CD4-positive, alpha-beta T cell (primary cell): ENCODE data around the gene KANSL1. TPM values are rescaled to one million over a fixed set of nuclear protein-coding genes. Genes with fewer than 3 reads are reported as not detected.

ENCODE experiments used
- ATAC-seq: fragments of 200-7000 bp; cut with Tn5 transposase; one replicate; pipeline ENCODE4 v1.10.0; 2022; ENCODE audit warnings: mild to moderate bottlenecking; ENCODE audit not compliant: poor library complexity
- CTCF ChIA-PET: fragments of 350-600 bp; sonication (Branson Sonifier 250); formaldehyde crosslinking; loops from one replicate; lab custom pipeline; 2021; ENCODE audit warnings: antibody characterized with exemption, inconsistent platforms; lab: Charles Lee
- POLR2A ChIA-PET: fragments of 350-600 bp; sonication (Branson Sonifier 250); formaldehyde crosslinking; loops from one replicate; lab custom pipeline; 2021; ENCODE audit warnings: antibody characterized with exemption, inconsistent platforms; lab: Charles Lee
- DNase-seq, 14 experiments: peaks; one replicate each; pipeline ENCODE4 v3.0.0-alpha.2; 2013 to 2020; ENCODE audit warnings: mixed read lengths in 2 of 14
- H3K27ac ChIP-seq, 2 donors: one replicate each; pipeline versions ENCODE4 v1.5.1 to v1.7.0; 2013; ENCODE audit warnings: low read length in 2 of 2, low read depth in 1 of 2, mild to moderate bottlenecking in 1 of 2
- H3K27me3 ChIP-seq, 2 experiments: 1 replicate in 1 of 2; 2 replicates in 1 of 2; pipeline versions ENCODE4 v1.6.1 to v1.7.0; 2013; ENCODE audit warnings: low read length in 2 of 2, control low read depth in 1 of 2, mild to moderate bottlenecking in 1 of 2, moderate library complexity in 1 of 2; ENCODE audit not compliant: insufficient read depth in 2 of 2, control insufficient read depth in 1 of 2
- H3K36me3 ChIP-seq: one replicate; pipeline ENCODE4 v1.6.1; 2013; ENCODE audit warnings: low read length, control low read depth; ENCODE audit not compliant: insufficient read depth
- H3K4me1 ChIP-seq: one replicate; pipeline ENCODE4 v1.6.1; 2013; ENCODE audit warnings: low read length, control low read depth; ENCODE audit not compliant: insufficient read depth
- H3K4me3 ChIP-seq: one replicate; pipeline ENCODE4 v1.5.1; 2013; ENCODE audit warnings: mild to moderate bottlenecking, low read length, moderate library complexity
- H3K9me3 ChIP-seq, 2 experiments: 1 replicate in 1 of 2; 2 replicates in 1 of 2; pipeline versions ENCODE4 v1.6.1 to v1.7.0; 2013; ENCODE audit warnings: low read length in 2 of 2, mild to moderate bottlenecking in 2 of 2, control low read depth in 1 of 2, moderate library complexity in 1 of 2; ENCODE audit not compliant: control insufficient read depth in 1 of 2, insufficient read depth in 1 of 2
- H3K27ac Mint-ChIP-seq: one replicate; pipeline ENCODE4 v1.8.0; 2020; ENCODE audit warnings: mixed read lengths
- H3K27me3 Mint-ChIP-seq: one replicate; pipeline ENCODE4 v1.8.0; 2021; ENCODE audit warnings: mixed read lengths
- H3K36me3 Mint-ChIP-seq: one replicate; pipeline ENCODE4 v1.8.0; 2021; ENCODE audit warnings: low read depth, mixed read lengths
- H3K4me1 Mint-ChIP-seq: one replicate; pipeline ENCODE4 v1.8.0; 2021; ENCODE audit warnings: low read depth, mixed read lengths
- H3K4me3 Mint-ChIP-seq: one replicate; pipeline ENCODE4 v1.8.0; 2020; ENCODE audit warnings: mild to moderate bottlenecking, mixed read lengths
- H3K9me3 Mint-ChIP-seq: one replicate; pipeline ENCODE4 v1.8.0; 2020; ENCODE audit warnings: mixed read lengths
- intact Hi-C, 2 experiments: fragments of 100-400 bp; cut with DNase I in 1 of 2; cut with micrococcal nuclease in 1 of 2; formaldehyde crosslinking; loops; one replicate each; pipeline versions ENCODE4 v1.15.1 to v1.9.0; 2023 to 2025; cut with DNase I, micrococcal nuclease
- total RNA-seq, 174 experiments: library from RNA in 2 of 174; stranded (reverse) in 2 of 174; gene quantifications; one replicate each; pipeline ENCODE4 v1.2.3 and lab custom pipeline; 2021 to 2026
- TF ChIP-seq, protein P1 (sequence below): fragments of 200-600 bp; IDR thresholded peaks from one replicate; pipeline ENCODE4 v1.8.0; 2022; ENCODE audit warnings: antibody characterized with exemption, mild to moderate bottlenecking

The KANSL1 gene
- total RNA-seq, 2 experiments from 2014 or later = 122 to 125 TPM

DNA sequence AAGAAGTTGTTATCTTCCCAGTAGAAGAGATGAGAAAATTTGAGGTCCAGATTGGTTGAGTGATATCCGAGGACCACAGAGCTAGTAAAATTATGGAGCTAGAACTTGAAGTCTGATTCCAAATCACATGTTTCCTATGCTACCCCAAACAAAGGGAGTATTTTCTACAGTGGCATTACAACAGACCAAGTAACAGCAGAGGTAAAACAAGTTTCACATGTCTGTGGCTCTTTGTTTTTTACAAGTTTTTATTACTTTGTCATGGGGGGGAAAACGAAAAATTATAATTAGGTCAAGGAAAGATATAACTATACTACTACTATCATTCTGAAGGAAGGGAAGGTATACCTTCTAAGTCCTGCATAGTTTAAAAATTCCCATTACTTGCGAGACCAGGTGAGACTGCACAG, 49.4 kb downstream of the KANSL1 start:
- Histone ChIP-seq H3K9me3 (no peaks in the 10 kb centered on the region), H3K27ac (no peak overlapping the region), H3K36me3 (no peaks in the 10 kb centered on the region), H3K4me1 (peaks cover 33% of the 10 kb centered on the region), H3K4me3 (no peak overlapping the region), H3K27me3 (no peaks in the 10 kb centered on the region)
- H3K27ac Mint-ChIP-seq = peak overlapping the region; percentile 77
- H3K27me3 Mint-ChIP-seq = no peaks in the 10 kb centered on the region
- POLR2A ChIA-PET = no interaction called here
- H3K9me3 Mint-ChIP-seq = no peaks in the 10 kb centered on the region
- H3K36me3 Mint-ChIP-seq = peaks cover 6% of the 10 kb centered on the region
- peaks cover 93% of the 10 kb centered on the region for H3K4me1 Mint-ChIP-seq
- intact Hi-C loops = loop anchor here in 1 of 2 experiments (5.0 kb wide), 1 partner anchor 33 kb away; no protein-coding TSS in a partner anchor
- peak overlapping the region; percentile 49 for H3K4me3 Mint-ChIP-seq
- DNase-seq (no peak), ATAC-seq (no peak)
- TF ChIP-seq, protein P1, sequence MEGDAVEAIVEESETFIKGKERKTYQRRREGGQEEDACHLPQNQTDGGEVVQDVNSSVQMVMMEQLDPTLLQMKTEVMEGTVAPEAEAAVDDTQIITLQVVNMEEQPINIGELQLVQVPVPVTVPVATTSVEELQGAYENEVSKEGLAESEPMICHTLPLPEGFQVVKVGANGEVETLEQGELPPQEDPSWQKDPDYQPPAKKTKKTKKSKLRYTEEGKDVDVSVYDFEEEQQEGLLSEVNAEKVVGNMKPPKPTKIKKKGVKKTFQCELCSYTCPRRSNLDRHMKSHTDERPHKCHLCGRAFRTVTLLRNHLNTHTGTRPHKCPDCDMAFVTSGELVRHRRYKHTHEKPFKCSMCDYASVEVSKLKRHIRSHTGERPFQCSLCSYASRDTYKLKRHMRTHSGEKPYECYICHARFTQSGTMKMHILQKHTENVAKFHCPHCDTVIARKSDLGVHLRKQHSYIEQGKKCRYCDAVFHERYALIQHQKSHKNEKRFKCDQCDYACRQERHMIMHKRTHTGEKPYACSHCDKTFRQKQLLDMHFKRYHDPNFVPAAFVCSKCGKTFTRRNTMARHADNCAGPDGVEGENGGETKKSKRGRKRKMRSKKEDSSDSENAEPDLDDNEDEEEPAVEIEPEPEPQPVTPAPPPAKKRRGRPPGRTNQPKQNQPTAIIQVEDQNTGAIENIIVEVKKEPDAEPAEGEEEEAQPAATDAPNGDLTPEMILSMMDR = no peak
- CTCF ChIA-PET = interaction anchor here (0.6 to 2.9 kb wide), 2 partner anchors 43 to 49 kb away, joined by 3 to 16 read pairs; partner anchors contain the start of gene KANSL1

DNA sequence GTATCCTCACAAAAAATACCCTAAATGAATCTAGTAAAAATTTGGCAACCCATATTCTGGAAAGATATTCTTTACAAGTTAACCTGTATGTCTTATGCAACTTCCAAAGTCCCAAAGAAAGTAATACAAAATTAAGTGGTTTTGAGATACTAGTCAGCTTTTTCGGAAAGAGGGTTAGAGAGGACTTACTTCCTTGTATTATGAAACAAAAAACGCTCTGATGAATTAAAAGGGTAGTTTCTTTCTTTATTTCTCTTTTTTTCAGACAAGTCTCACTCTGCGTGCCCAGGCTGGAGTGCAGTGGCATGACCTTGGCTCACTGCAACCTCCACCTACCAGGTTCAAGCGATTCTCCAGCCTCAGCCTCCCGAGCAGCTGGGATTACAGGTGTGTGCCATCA, 51.6 kb downstream of the KANSL1 start:
- no peak for ATAC-seq
- intact Hi-C loops = loop anchor here in 1 of 2 experiments (5.0 kb wide), 1 partner anchor 36 kb away; no protein-coding TSS in a partner anchor
- Mint-ChIP-seq H3K36me3 (peaks cover 6% of the 10 kb centered on the region), H3K27me3 (no peaks in the 10 kb centered on the region), H3K27ac (peak overlapping the region; percentile 75), H3K9me3 (no peaks in the 10 kb centered on the region), H3K4me3 (peak overlapping the region; percentile 35), H3K4me1 (peaks cover 94% of the 10 kb centered on the region)
- peaks cover 27% of the 10 kb centered on the region for H3K4me1 ChIP-seq
- CTCF ChIA-PET = interaction anchor here (1.1 to 1.5 kb wide), 5 partner anchors 13 to 97 kb away, joined by 3 to 6 read pairs (median 3); partner anchors contain the start of gene KANSL1
- H3K9me3 ChIP-seq = no peaks in the 10 kb centered on the region
- POLR2A ChIA-PET = interaction anchor here (0.7 to 1.2 kb wide), 2 partner anchors 10 to 51 kb away, joined by 3 read pairs; partner anchors contain the start of gene KANSL1
- H3K27me3 ChIP-seq = no peaks in the 10 kb centered on the region
- TF ChIP-seq, protein P1 = no peak
- no peak for DNase-seq
- H3K27ac ChIP-seq = no peak overlapping the region
- no peaks in the 10 kb centered on the region for H3K36me3 ChIP-seq
- no peak overlapping the region for H3K4me3 ChIP-seq

DNA sequence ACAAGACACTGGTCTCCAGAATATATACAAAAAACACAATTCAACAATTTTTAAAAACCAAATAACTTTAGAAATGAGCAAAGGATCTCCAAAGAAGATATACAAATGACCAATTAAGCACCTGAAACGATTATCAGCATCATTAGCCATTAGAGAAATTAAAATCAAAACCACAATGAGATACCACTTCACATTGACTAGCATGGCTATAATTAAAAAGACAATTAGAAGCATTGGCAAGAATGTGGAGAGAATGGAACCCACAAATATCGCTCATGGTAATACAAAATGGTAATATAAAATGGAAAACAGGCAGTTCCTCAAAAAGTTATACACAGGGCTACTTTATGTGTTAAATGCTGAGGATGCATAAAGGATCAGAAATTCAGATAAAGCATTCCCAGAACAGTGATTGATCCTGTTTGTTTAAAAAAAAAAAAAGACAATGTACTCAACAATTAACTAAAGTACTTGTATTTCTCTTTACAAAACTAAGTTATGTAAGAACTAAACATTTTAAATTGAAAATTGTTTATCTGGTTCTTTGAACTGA, 52.5 kb downstream of the KANSL1 start:
- Histone ChIP-seq H3K4me3 (no peak overlapping the region), H3K27ac (no peak overlapping the region), H3K27me3 (no peaks in the 10 kb centered on the region), H3K36me3 (no peaks in the 10 kb centered on the region), H3K9me3 (no peaks in the 10 kb centered on the region), H3K4me1 (peaks cover 23% of the 10 kb centered on the region)
- no peak for DNase-seq
- ATAC-seq = no peak
- H3K9me3 Mint-ChIP-seq = no peaks in the 10 kb centered on the region
- peaks cover 96% of the 10 kb centered on the region for H3K4me1 Mint-ChIP-seq
- H3K36me3 Mint-ChIP-seq = peaks cover 8% of the 10 kb centered on the region
- peak overlapping the region; percentile 75 for H3K27ac Mint-ChIP-seq
- CTCF ChIA-PET = interaction anchor here (1.5 kb wide), 1 partner anchor 53 kb away, joined by 6 read pairs; the partner anchor contains the start of gene KANSL1
- POLR2A ChIA-PET = no interaction called here
- H3K4me3 Mint-ChIP-seq = peak overlapping the region; percentile 21
- TF ChIP-seq, protein P1 = no peak
- intact Hi-C loops = loop anchor here in 1 of 2 experiments (5.0 kb wide), 1 partner anchor 37 kb away; no protein-coding TSS in a partner anchor
- no peaks in the 10 kb centered on the region for H3K27me3 Mint-ChIP-seq
